H1 (cell line): ENCODE measurements around the gene EIF2B5. TPM values are rescaled to one million over a fixed set of nuclear protein-coding genes. Genes with fewer than 3 reads are reported as not detected.

Experiments
- CTCF ChIA-PET: fragments of 300-600 bp; sonication (Branson Sonifier 250); formaldehyde crosslinking; loops from one replicate; lab custom pipeline; 2021; ENCODE audit not compliant: partially characterized antibody; lab: Charles Lee
- POLR2A ChIA-PET: fragments of 300-600 bp; sonication (Branson Sonifier 250); formaldehyde crosslinking; loops from one replicate; lab custom pipeline; 2021; ENCODE audit warnings: inconsistent platforms; ENCODE audit not compliant: partially characterized antibody; lab: Charles Lee
- DNase-seq, 2 experiments: peaks; one replicate each; pipeline versions ENCODE4 v3.0.0 to v3.0.0-alpha.2; 2010 to 2022; ENCODE audit warnings: low spot score in 2 of 2, low read depth in 1 of 2, mixed read lengths in 1 of 2
- FAIRE-seq: peaks from 2 replicates; lab custom pipeline; 2011; peaks lifted over from hg19 to GRCh38; lab: Jason Lieb, UNC
- H2AFZ ChIP-seq: 2 replicates; pipeline ENCODE4 v1.8.1; 2012; ENCODE audit warnings: low read length, inconsistent platforms
- H2AK5ac ChIP-seq: 2 replicates; pipeline ENCODE4 v1.6.1; 2013; ENCODE audit warnings: low read depth, low read length
- H2BK120ac ChIP-seq: replicated peaks from 2 replicates; pipeline ENCODE3; 2013; ENCODE audit warnings: low read depth, low read length, inconsistent platforms
- H2BK12ac ChIP-seq: 2 replicates; pipeline ENCODE4 v1.6.1; 2013; ENCODE audit warnings: low read depth, low read length
- H2BK15ac ChIP-seq: 2 replicates; pipeline ENCODE4 v1.6.1; 2013; ENCODE audit warnings: low read length
- H2BK20ac ChIP-seq: 2 replicates; pipeline ENCODE4 v1.6.1; 2013; ENCODE audit warnings: low read length
- H2BK5ac ChIP-seq: 2 replicates; pipeline ENCODE4 v1.6.1; 2013; ENCODE audit warnings: low read depth, low read length
- H3K14ac ChIP-seq: 2 replicates; pipeline ENCODE4 v1.6.1; 2013; ENCODE audit warnings: inconsistent platforms; ENCODE audit not compliant: insufficient read length
- H3K18ac ChIP-seq: 2 replicates; pipeline ENCODE4 v1.6.1; 2013; ENCODE audit warnings: low read length; ENCODE audit errors: extremely low read depth
- H3K23ac ChIP-seq: 2 replicates; pipeline ENCODE4 v1.6.1; 2013; ENCODE audit warnings: inconsistent platforms; ENCODE audit not compliant: insufficient read length
- H3K23me2 ChIP-seq: 2 replicates; pipeline ENCODE4 v1.6.1; 2013; ENCODE audit warnings: low read depth, low read length
- H3K27ac ChIP-seq: 2 replicates; pipeline ENCODE4 v1.6.1; 2011; ENCODE audit warnings: low read depth, low read length, inconsistent platforms
- H3K27me3 ChIP-seq, 4 experiments: replicated peaks in 1 of 4; 1 replicate in 1 of 4; 2 replicates in 3 of 4; pipeline versions ENCODE4 v1.6.1 to v1.8.1; 2011 to 2013; ENCODE audit warnings: low read length in 3 of 4, mild to moderate bottlenecking in 3 of 4, inconsistent platforms in 2 of 4, mixed read lengths in 2 of 4, moderate library complexity in 1 of 4; ENCODE audit not compliant: control insufficient read depth in 3 of 4, insufficient read depth in 3 of 4; ENCODE audit errors: extremely low read depth in 1 of 4
- H3K36me3 ChIP-seq, 4 experiments: 2 replicates each; pipeline versions ENCODE4 v1.6.1 to v1.8.1; 2011 to 2013; ENCODE audit warnings: mild to moderate bottlenecking in 4 of 4, low read length in 3 of 4, moderate library complexity in 2 of 4, control low read depth in 1 of 4, inconsistent platforms in 1 of 4; ENCODE audit not compliant: insufficient read depth in 4 of 4, control insufficient read depth in 2 of 4
- H3K4ac ChIP-seq: replicated peaks from 2 replicates; pipeline ENCODE3; 2013; ENCODE audit warnings: low read length, low read depth, mixed read lengths, inconsistent platforms; ENCODE audit not compliant: insufficient read length
- H3K4me1 ChIP-seq, 4 experiments: replicated peaks in 1 of 4; 1 replicate in 1 of 4; 2 replicates in 3 of 4; pipeline versions ENCODE4 v1.6.1 to v1.8.1; 2011 to 2013; ENCODE audit warnings: low read length in 3 of 4, inconsistent platforms in 2 of 4, mixed read lengths in 1 of 4; ENCODE audit not compliant: insufficient read depth in 4 of 4, control insufficient read depth in 3 of 4
- H3K4me2 ChIP-seq, 2 experiments: 2 replicates each; pipeline versions ENCODE4 v1.6.1 to v1.8.1; 2011 to 2013; ENCODE audit warnings: low read depth in 2 of 2, low read length in 2 of 2, control low read depth in 1 of 2, inconsistent platforms in 1 of 2, mild to moderate bottlenecking in 1 of 2; ENCODE audit not compliant: insufficient read depth in 1 of 2
- H3K4me3 ChIP-seq, 4 experiments: fragments of 200-600, 300-600 bp in 1 of 4; sonication (generic), shearing (Covaris generic), sonication (Bioruptor Twin) in 1 of 4; 2 replicates each; pipeline versions ENCODE4 v1.5.1 to v1.8.1; 2011 to 2016; ENCODE audit warnings: low read length in 4 of 4, low read depth in 3 of 4, control low read depth in 2 of 4, inconsistent platforms in 2 of 4, mild to moderate bottlenecking in 2 of 4, mixed read lengths in 1 of 4, moderate library complexity in 1 of 4; ENCODE audit not compliant: insufficient read depth in 2 of 4; ENCODE audit errors: extremely low read depth in 1 of 4
- H3K56ac ChIP-seq: replicated peaks from 2 replicates; pipeline ENCODE3; 2013; ENCODE audit warnings: low read depth, mild to moderate bottlenecking, mixed read lengths, low read length, inconsistent platforms; ENCODE audit not compliant: insufficient read length
- H3K79me1 ChIP-seq: 2 replicates; pipeline ENCODE4 v1.6.1; 2013; ENCODE audit warnings: low read depth, low read length, control low read depth
- H3K79me2 ChIP-seq, 2 experiments: 2 replicates each; pipeline versions ENCODE4 v1.6.1 to v1.8.1; 2012 to 2013; ENCODE audit warnings: low read length in 2 of 2, mild to moderate bottlenecking in 2 of 2, inconsistent platforms in 1 of 2; ENCODE audit not compliant: insufficient read depth in 2 of 2, control insufficient read depth in 1 of 2
- H3K9ac ChIP-seq, 4 experiments: replicated peaks in 1 of 4; 1 replicate in 1 of 4; 2 replicates in 3 of 4; pipeline versions ENCODE4 v1.6.1 to v1.8.1; 2011 to 2013; ENCODE audit warnings: low read depth in 3 of 4, low read length in 3 of 4, control low read depth in 2 of 4, mild to moderate bottlenecking in 2 of 4, moderate library complexity in 2 of 4, inconsistent platforms in 1 of 4; ENCODE audit errors: extremely low read depth in 1 of 4
- H3K9me3 ChIP-seq, 2 experiments: 2 replicates each; pipeline versions ENCODE4 v1.6.1 to v1.8.1; 2012 to 2013; ENCODE audit warnings: mild to moderate bottlenecking in 2 of 2, moderate library complexity in 2 of 2, control low read depth in 1 of 2, inconsistent platforms in 1 of 2, low read depth in 1 of 2, low read length in 1 of 2, mixed read lengths in 1 of 2; ENCODE audit not compliant: insufficient read depth in 2 of 2
- H4K20me1 ChIP-seq, 2 experiments: replicated peaks in 1 of 2; 2 replicates each; pipeline versions ENCODE3 to v1.8.1; 2011 to 2013; ENCODE audit warnings: inconsistent platforms in 2 of 2, low read length in 2 of 2, mild to moderate bottlenecking in 1 of 2; ENCODE audit not compliant: insufficient read depth in 2 of 2, control insufficient read depth in 1 of 2
- H4K5ac ChIP-seq: 2 replicates; pipeline ENCODE4 v1.6.1; 2013; ENCODE audit warnings: low read length, low read depth, mixed read lengths, inconsistent platforms; ENCODE audit not compliant: insufficient read length
- H4K8ac ChIP-seq: 2 replicates; pipeline ENCODE4 v1.8.0; 2013; ENCODE audit warnings: mild to moderate bottlenecking, moderate library complexity, low read length, inconsistent platforms; ENCODE audit not compliant: insufficient read depth; ENCODE audit errors: extremely low read depth
- H4K91ac ChIP-seq: replicated peaks from 2 replicates; pipeline ENCODE3; 2013; ENCODE audit warnings: low read length, mixed read lengths, inconsistent platforms; ENCODE audit not compliant: insufficient read length
- SRF ChIP-seq: IDR thresholded peaks from 2 replicates; pipeline ENCODE4 v1.6.1; 2011; ENCODE audit warnings: mild to moderate bottlenecking, low read depth, low read length, moderate library complexity
- WGBS, 2 experiments: shearing (Covaris generic) in 1 of 2; methylation state at CpG; one replicate each; pipeline versions ENCODE4 v1.1.6 to v1.1.7; 2013 to 2015; ENCODE audit warnings: low lambda C conversion rate in 2 of 2, mixed read lengths in 2 of 2, inconsistent platforms in 1 of 2, low coverage in 1 of 2, missing lambda C conversion rate in 1 of 2; ENCODE audit not compliant: insufficient replicate concordance in 2 of 2, insufficient coverage in 1 of 2, insufficient read length in 1 of 2; ENCODE audit errors: extremely low coverage in 1 of 2, missing lambda C conversion rate in 1 of 2; 5-methylcytosine and 5-hydroxymethylcytosine counted together
- polyA plus RNA-seq, 7 experiments: library from polyadenylated mRNA; depleted of rRNA in 3 of 7; stranded (reverse) in 5 of 7; unstranded in 2 of 7; fragments of >200 nt in 5 of 7; fragments of 200-250 nt in 2 of 7; gene quantifications; 1 replicate in 5 of 7; 2 replicates in 1 of 7; 4 replicates in 1 of 7; pipeline versions ENCODE4 v1.2.1 to v1.2.3, GENCODE V29; 2011 to 2013; ENCODE audit warnings: missing spikeins in 2 of 7, mixed read lengths in 2 of 7
- total RNA-seq: library from RNA; stranded (reverse); fragmentation: NEBNext Ultra II Directional; extraction: Animal tissue kit (Norgen Biotek cat#: 25700); gene quantifications from 2 replicates; pipeline ENCODE4 v1.2.1, GENCODE V29; 2021

EIF2B5 gene
- total and polyA plus RNA-seq, 2 of the 8 experiments (the other 6 are each of a cell fraction or from before 2014, with no cell fraction given): 33.1 to 40.0 TPM

DNA sequence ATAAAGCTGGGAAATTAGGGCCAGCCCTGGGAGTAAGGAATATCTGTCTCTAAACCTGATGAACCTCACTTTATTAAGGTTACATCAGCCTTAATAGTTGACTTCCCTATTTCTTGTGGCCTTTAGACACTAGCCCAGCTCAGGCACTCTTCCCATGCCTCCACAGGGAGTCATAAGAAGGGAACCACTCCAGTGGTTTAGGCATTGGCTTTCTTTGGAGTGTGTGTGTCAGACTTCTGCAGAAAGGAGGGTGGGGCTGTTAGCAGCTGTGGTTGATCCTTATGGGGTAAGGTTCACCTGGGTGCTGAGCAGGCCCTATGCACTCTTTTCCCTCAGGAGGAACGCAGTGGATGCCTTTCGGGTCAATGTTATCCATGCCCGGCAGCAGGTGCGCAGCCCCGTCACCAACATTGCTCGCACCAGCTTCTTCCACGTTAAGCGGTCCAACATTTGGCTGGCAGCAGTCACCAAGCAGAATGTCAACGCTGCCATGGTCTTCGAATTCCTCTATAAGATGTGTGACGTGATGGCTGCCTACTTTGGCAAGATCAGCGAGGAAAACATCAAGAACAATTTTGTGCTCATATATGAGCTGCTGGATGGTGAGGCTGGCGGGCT lies 43.5 kb downstream of the EIF2B5 start:
- Histone ChIP-seq H3K36me3 (peaks cover 53 to 67% (median 60%) of the 10 kb centered on the region in 4 experiments), H2AK5ac (no peak overlapping the region), H4K91ac (no peak overlapping the region), H2BK20ac (no peak overlapping the region), H2BK15ac (no peak overlapping the region), H2AFZ (no peak overlapping the region), H3K9ac (no peak overlapping the region), H2BK5ac (peak overlapping the region; percentile 93; the same call in 1 of the 2 replicates), H2BK12ac (no peak overlapping the region; the same call in 1 of the 2 replicates), H4K5ac (no peak overlapping the region), H3K18ac (no peak overlapping the region), H3K27ac (no peak overlapping the region), H3K14ac (no peak overlapping the region), H3K23ac (no peak overlapping the region), H3K4ac (no peak overlapping the region), H3K4me3 (no peak overlapping the region), H3K79me2 (peaks cover 0 to 37% of the 10 kb centered on the region in 2 experiments; a peak in 2 of 4 replicates), H3K56ac (no peak overlapping the region), H2BK120ac (no peak overlapping the region), H4K20me1 (peaks cover 0 to 19% of the 10 kb centered on the region in 2 experiments), H3K27me3 (no peaks in the 10 kb centered on the region), H3K4me2 (no peak overlapping the region), H3K23me2 (peaks cover 8% of the 10 kb centered on the region), H4K8ac (peak overlapping the region; percentile 64), H3K9me3 (no peaks in the 10 kb centered on the region), H3K4me1 (peaks cover 0 to 23% (median 15%) of the 10 kb centered on the region in 4 experiments; a peak in 6 of 7 replicates), H3K79me1 (peaks cover 13% of the 10 kb centered on the region)
- 97% methylated on average over 13 of the region's 13 CpGs; no CpG with 5 or more reads in 1 of the 2 experiments for WGBS, 2 experiments
- no peak for DNase-seq
- POLR2A ChIA-PET: interaction anchor here (1.2 kb wide), 1 partner anchor 11 kb away, joined by 3 read pairs; no protein-coding TSS in a partner anchor
- TF ChIP-seq SRF: no peak
- CTCF ChIA-PET: interaction anchor here (0.7 to 4.7 kb wide), 7 partner anchors 8 to 283 kb away, joined by 3 to 22 read pairs (median 10); partner anchors contain the start of gene ABCF3
- no peak for FAIRE-seq
